Activated naive CD4-positive, alpha-beta T cell treated with anti-CD3 and anti-CD28 coated beads, Interleukin-2, amount 10 ng/mL, durations not matched to agents 7 days and 5 days (primary cell): Measurements from ENCODE around the gene NSDHL.

Experiments
- CTCF ChIA-PET: fragments of 350-600 bp; sonication (Branson Sonifier 250); formaldehyde crosslinking; loops from one replicate; lab custom pipeline; 2021; ENCODE audit warnings: antibody characterized with exemption; lab: Charles Lee
- DNase-seq: peaks from one replicate; pipeline ENCODE4 v3.0.0-alpha.2; 2020
- H3K27ac Mint-ChIP-seq: one replicate; pipeline ENCODE4 v1.8.0; 2021; ENCODE audit warnings: mild to moderate bottlenecking, moderate library complexity, mixed read lengths
- H3K27me3 Mint-ChIP-seq: one replicate; pipeline ENCODE4 v1.8.0; 2021; ENCODE audit warnings: mild to moderate bottlenecking, mixed read lengths
- H3K36me3 Mint-ChIP-seq: one replicate; pipeline ENCODE4 v1.8.0; 2021; ENCODE audit warnings: mixed read lengths
- H3K4me1 Mint-ChIP-seq: one replicate; pipeline ENCODE4 v1.8.0; 2021; ENCODE audit warnings: mixed read lengths
- H3K4me3 Mint-ChIP-seq: one replicate; pipeline ENCODE4 v1.8.0; 2021; ENCODE audit warnings: mild to moderate bottlenecking, moderate library complexity, mixed read lengths
- H3K9me3 Mint-ChIP-seq: one replicate; pipeline ENCODE4 v1.8.0; 2021; ENCODE audit warnings: mixed read lengths

NSDHL gene

GRCh38 chrX:152865232-152865920, 34.5 kb downstream of the NSDHL start:
- CTCF ChIA-PET = no interaction called here
- peaks cover 20% of the 10 kb centered on the region for H3K36me3 Mint-ChIP-seq

GRCh38 chrX:152866386-152866785, 35.5 kb downstream of the NSDHL start:
- H3K9me3 Mint-ChIP-seq = no peaks in the 10 kb centered on the region
- CTCF ChIA-PET = no interaction called here
- H3K27ac Mint-ChIP-seq = no peak overlapping the region
- DNase-seq = no peak
- H3K4me3 Mint-ChIP-seq = no peak overlapping the region
- peaks cover 18% of the 10 kb centered on the region for H3K36me3 Mint-ChIP-seq
- H3K4me1 Mint-ChIP-seq = no peaks in the 10 kb centered on the region
- no peaks in the 10 kb centered on the region for H3K27me3 Mint-ChIP-seq

More at GRCh38 chrX:152865232-152865920, 34.5 kb downstream of the NSDHL start:
- Mint-ChIP-seq H3K27me3 (no peaks in the 10 kb centered on the region), H3K27ac (no peak overlapping the region), H3K9me3 (no peaks in the 10 kb centered on the region), H3K4me1 (no peaks in the 10 kb centered on the region), H3K4me3 (no peak overlapping the region)
- DNase-seq = no peak

- Mint-ChIP-seq H3K27me3 (no peaks in the 10 kb centered on the region), H3K27ac (no peak overlapping the region), H3K36me3 (peaks cover 14% of the 10 kb centered on the region), H3K4me3 (no peak overlapping the region), H3K9me3 (no peaks in the 10 kb centered on the region), H3K4me1 (peaks cover 11% of the 10 kb centered on the region)
- no peak for DNase-seq
- CTCF ChIA-PET = no interaction called here
Observed at GRCh38 chrX:152869972-152870371, 39.1 kb downstream of the NSDHL start.

GRCh38 chrX:152871260-152871659, 40.4 kb downstream of the NSDHL start:
- CTCF ChIA-PET = no interaction called here
- peaks cover 11% of the 10 kb centered on the region for H3K4me1 Mint-ChIP-seq
- peaks cover 14% of the 10 kb centered on the region for H3K36me3 Mint-ChIP-seq
- H3K9me3 Mint-ChIP-seq = no peaks in the 10 kb centered on the region
- H3K27me3 Mint-ChIP-seq = no peaks in the 10 kb centered on the region
- no peak overlapping the region for H3K4me3 Mint-ChIP-seq
- no peak for DNase-seq
- no peak overlapping the region for H3K27ac Mint-ChIP-seq

GRCh38 chrX:152872522-152872921, 41.7 kb downstream of the NSDHL start:
- Mint-ChIP-seq H3K27me3 (no peaks in the 10 kb centered on the region), H3K27ac (no peak overlapping the region), H3K36me3 (peaks cover 14% of the 10 kb centered on the region), H3K4me1 (peaks cover 11% of the 10 kb centered on the region), H3K9me3 (no peaks in the 10 kb centered on the region), H3K4me3 (no peak overlapping the region)
- no peak for DNase-seq
- CTCF ChIA-PET = no interaction called here

- CTCF ChIA-PET = no interaction called here
- Mint-ChIP-seq H3K4me1 (peaks cover 11% of the 10 kb centered on the region), H3K27ac (no peak overlapping the region)
Observed at GRCh38 chrX:152873361-152873760, 42.5 kb downstream of the NSDHL start.

GRCh38 chrX:152876931-152877840, 46.3 kb downstream of the NSDHL start:
- H3K4me3 Mint-ChIP-seq = no peak overlapping the region
- no peak overlapping the region for H3K27ac Mint-ChIP-seq
- CTCF ChIA-PET = no interaction called here
- H3K36me3 Mint-ChIP-seq = no peaks in the 10 kb centered on the region
- H3K9me3 Mint-ChIP-seq = no peaks in the 10 kb centered on the region
- no peak for DNase-seq
- H3K27me3 Mint-ChIP-seq = no peaks in the 10 kb centered on the region
- peaks cover 4% of the 10 kb centered on the region for H3K4me1 Mint-ChIP-seq

More at GRCh38 chrX:152873361-152873760, 42.5 kb downstream of the NSDHL start:
- H3K9me3 Mint-ChIP-seq = no peaks in the 10 kb centered on the region
- H3K4me3 Mint-ChIP-seq = no peak overlapping the region
- no peaks in the 10 kb centered on the region for H3K27me3 Mint-ChIP-seq
- H3K36me3 Mint-ChIP-seq = peaks cover 13% of the 10 kb centered on the region
- no peak for DNase-seq

GRCh38 chrX:152878976-152879755, 48.3 kb downstream of the NSDHL start:
- no peak for DNase-seq
- Mint-ChIP-seq H3K36me3 (no peaks in the 10 kb centered on the region), H3K9me3 (no peaks in the 10 kb centered on the region), H3K4me1 (no peaks in the 10 kb centered on the region), H3K27me3 (peaks cover 4% of the 10 kb centered on the region), H3K4me3 (no peak overlapping the region), H3K27ac (no peak overlapping the region)
- CTCF ChIA-PET = no interaction called here

- no peaks in the 10 kb centered on the region for H3K36me3 Mint-ChIP-seq
- H3K4me1 Mint-ChIP-seq = no peaks in the 10 kb centered on the region
- no peak overlapping the region for H3K4me3 Mint-ChIP-seq
- DNase-seq = no peak
- H3K27me3 Mint-ChIP-seq = peaks cover 4% of the 10 kb centered on the region
- H3K27ac Mint-ChIP-seq = no peak overlapping the region
- CTCF ChIA-PET = interaction anchor here (0.6 kb wide), 1 partner anchor 14 kb away, joined by 3 read pairs; no protein-coding TSS in a partner anchor
- H3K9me3 Mint-ChIP-seq = no peaks in the 10 kb centered on the region
Observed at GRCh38 chrX:152881289-152881688, 50.4 kb downstream of the NSDHL start.

GRCh38 chrX:152884171-152884570, 53.3 kb downstream of the NSDHL start:
- Mint-ChIP-seq H3K27ac (no peak overlapping the region), H3K36me3 (no peaks in the 10 kb centered on the region), H3K9me3 (no peaks in the 10 kb centered on the region), H3K4me3 (no peak overlapping the region), H3K27me3 (peaks cover 8% of the 10 kb centered on the region), H3K4me1 (no peaks in the 10 kb centered on the region)
- DNase-seq = no peak
- CTCF ChIA-PET = no interaction called here

GRCh38 chrX:152886716-152887115, 55.9 kb downstream of the NSDHL start:
- H3K27ac Mint-ChIP-seq = no peak overlapping the region
- H3K4me3 Mint-ChIP-seq = no peak overlapping the region
- no peak for DNase-seq
- CTCF ChIA-PET = no interaction called here
- H3K36me3 Mint-ChIP-seq = no peaks in the 10 kb centered on the region
- no peaks in the 10 kb centered on the region for H3K4me1 Mint-ChIP-seq
- H3K27me3 Mint-ChIP-seq = peaks cover 31% of the 10 kb centered on the region
- H3K9me3 Mint-ChIP-seq = no peaks in the 10 kb centered on the region

GRCh38 chrX:152892499-152892898, 61.6 kb downstream of the NSDHL start:
- H3K27me3 Mint-ChIP-seq = peaks cover 68% of the 10 kb centered on the region

GRCh38 chrX:152892999-152893891, 62.4 kb downstream of the NSDHL start:
- Mint-ChIP-seq H3K27me3 (peaks cover 71% of the 10 kb centered on the region), H3K4me1 (no peaks in the 10 kb centered on the region), H3K9me3 (no peaks in the 10 kb centered on the region), H3K27ac (no peak overlapping the region), H3K36me3 (no peaks in the 10 kb centered on the region), H3K4me3 (no peak overlapping the region)
- DNase-seq = no peak
- CTCF ChIA-PET = no interaction called here

More at GRCh38 chrX:152892499-152892898, 61.6 kb downstream of the NSDHL start:
- Mint-ChIP-seq H3K4me1 (no peaks in the 10 kb centered on the region), H3K27ac (no peak overlapping the region), H3K9me3 (no peaks in the 10 kb centered on the region), H3K36me3 (no peaks in the 10 kb centered on the region), H3K4me3 (no peak overlapping the region)
- CTCF ChIA-PET = interaction anchor here (0.7 kb wide), 1 partner anchor 33 kb away, joined by 3 read pairs; no protein-coding TSS in a partner anchor
- DNase-seq = no peak
